GM19455 (cell line): ENCODE data around the gene KCTD1.

Experiments used
- ATAC-seq: cut with Tn5 transposase; IDR thresholded peaks from one replicate; pipeline ENCODE4 v1.9.1; 2021; ENCODE audit not compliant: unreplicated experiment

KCTD1 gene

DNA sequence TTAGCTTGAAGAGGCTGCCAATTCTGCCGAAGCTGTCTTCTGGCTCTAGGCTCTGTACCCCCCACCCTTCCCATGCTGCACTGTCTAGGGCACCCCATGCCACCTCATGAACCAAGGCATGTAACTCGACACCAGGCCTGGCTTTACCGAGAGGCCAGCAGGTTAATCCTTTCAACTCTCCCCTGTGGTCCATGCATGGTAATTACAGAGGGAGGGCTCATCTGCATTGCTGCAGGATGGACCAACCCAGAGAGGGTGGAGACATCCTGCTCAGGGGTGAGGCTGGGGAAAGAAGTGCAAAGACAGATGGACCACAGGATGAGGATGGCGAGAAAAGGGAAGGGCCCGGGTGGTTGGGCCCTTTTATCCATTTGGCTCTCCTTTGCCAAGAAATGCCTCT lies 65.8 kb downstream of the KCTD1 start:
- no peak for ATAC-seq

DNA sequence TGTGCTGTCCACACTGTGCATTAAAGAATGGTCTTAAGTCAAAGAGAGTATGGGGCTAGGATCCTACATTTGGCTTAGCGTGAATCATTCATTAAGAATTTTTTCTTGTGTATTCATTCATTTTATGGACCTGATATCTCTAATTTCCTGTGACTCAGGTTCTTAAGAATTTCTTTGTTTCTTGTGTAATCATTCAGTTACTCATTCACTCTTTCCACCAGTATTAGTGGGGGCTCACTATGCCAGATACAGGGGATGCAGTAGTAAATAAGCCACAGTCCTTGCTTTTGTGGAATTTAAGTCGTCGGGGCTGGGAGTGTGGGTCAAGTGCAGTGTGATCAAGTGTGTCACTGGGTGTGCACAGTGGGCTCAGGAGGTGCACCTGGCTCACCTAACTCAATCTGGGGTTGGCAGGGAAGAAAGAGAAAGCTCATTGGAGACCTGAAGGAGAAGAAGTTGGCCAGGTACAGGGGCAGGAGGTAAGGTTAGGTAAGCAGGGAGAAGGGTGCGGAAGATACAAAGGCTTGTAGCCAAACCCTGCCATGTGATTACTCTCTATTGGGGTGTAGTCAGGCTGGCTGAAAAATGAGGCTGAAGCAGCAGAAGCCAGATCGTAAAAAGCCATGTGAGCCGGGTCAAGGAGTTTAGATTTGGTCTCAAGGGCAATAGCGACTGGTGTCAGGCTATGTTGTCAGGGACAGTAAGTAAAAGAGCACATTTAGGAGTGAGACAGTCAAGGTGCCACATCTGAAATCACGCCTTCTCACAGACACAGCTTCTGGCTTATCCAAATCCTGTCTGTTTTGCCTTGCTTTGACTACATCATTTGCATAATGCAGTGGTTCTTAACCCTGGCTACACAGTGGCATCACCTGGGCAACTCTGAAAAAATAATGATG lies 67.2 kb downstream of the KCTD1 start:
- no peak for ATAC-seq

- ATAC-seq = no peak
Observed at GRCh38 chr18:26479681-26480079, 68.7 kb downstream of the KCTD1 start.

- no peak for ATAC-seq
Observed at GRCh38 chr18:26479065-26479680, 69.2 kb downstream of the KCTD1 start.

DNA sequence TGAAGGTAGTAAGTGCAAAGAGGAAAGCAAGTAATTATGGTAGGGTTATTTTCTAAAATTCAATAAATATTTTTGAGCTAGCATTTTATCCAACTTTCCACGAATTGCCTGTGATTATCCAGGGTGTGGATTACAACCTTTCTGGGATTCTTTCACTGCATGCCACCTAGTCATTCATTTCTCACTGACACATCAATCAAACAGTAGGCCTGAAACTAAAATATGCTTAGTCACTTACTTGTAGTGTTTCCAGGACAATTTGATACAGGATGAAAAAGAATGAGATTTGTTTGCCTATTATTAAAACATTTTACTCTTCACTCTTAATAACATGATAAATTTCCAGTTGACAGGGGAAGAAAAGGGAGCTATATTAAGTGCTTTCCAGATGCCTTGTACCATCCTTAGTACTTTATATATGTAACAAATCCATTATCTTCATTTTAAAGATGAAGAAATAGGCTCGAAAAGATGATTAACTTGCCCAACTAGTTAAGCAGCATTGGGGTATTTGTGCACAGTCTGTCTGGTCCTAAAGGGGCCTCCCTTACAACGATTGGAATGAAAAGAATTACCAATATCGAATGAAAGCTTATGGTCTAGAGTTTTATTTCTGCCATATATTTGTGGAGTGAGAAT lies 70.4 kb downstream of the KCTD1 start:
- no peak for ATAC-seq

DNA sequence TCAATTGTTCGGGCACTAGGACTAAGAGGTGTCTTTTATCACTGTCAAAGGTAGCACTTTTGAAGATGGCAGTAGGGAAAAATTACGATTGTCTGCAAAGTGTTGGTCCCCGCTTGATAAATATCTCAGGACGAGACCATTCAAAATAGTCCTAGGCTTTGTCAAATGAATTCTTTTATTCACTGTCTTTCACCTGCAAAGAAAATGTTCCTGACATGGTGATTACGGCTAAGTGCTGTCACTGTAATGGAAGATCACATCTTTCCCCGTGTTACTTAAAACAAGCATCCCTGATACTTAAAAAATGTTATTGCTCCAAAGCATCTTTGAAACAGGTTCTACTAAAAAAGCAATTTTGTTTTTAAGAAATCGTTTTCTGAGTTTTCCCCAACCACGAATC lies 71.7 kb downstream of the KCTD1 start:
- no peak for ATAC-seq

GRCh38 chr18:26474542-26474941 lies 73.8 kb downstream of the KCTD1 start:
- ATAC-seq = no peak

DNA sequence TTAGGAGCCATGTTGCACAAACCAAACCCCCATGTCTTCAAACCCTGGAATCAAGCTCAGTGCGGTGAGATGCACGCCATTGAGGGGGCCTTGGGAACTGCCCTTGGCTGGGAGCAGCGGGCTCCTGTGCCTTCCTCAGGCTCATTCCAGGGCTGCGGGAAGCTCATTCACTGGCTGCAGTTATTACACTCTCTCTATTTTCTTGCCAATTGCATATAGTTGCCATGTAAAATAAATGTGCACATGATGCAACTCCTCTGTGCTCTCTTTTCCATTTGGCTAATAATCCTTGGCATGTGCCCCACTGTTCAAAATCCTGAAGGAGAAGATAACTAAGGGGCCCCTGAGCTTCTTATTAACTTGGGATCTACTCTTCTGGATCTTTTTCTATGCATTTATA lies 74.7 kb downstream of the KCTD1 start:
- no peak for ATAC-seq

DNA sequence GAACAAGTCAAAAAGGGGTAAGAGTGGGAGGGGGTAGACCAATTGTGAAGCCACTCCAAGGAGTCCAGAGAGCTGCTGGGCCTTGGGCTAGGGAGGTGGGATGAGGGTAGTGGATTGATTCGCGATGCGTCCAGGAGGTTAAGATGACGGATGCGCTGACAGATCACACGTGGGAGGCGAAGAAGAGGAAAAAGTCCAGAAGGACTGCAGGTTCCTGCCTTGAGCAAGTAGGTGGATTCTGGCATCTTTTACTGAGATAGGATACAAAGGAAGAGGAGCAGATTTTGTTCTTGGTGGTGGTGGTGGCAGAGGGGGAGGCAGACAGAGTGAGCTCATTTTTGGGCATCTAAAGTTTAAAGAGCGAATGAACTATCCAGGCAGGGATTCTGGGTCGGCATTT lies 76.5 kb downstream of the KCTD1 start:
- ATAC-seq = no peak

GRCh38 chr18:26471027-26471426 lies 77.3 kb downstream of the KCTD1 start:
- no peak for ATAC-seq

- ATAC-seq = peak; percentile 68
Observed at GRCh38 chr18:26470011-26470637, 78.2 kb downstream of the KCTD1 start.

GRCh38 chr18:26468931-26469340 lies 79.4 kb downstream of the KCTD1 start:
- peak; percentile 70 for ATAC-seq

- ATAC-seq = no peak
Observed at GRCh38 chr18:26466026-26466425, 82.3 kb downstream of the KCTD1 start.

DNA sequence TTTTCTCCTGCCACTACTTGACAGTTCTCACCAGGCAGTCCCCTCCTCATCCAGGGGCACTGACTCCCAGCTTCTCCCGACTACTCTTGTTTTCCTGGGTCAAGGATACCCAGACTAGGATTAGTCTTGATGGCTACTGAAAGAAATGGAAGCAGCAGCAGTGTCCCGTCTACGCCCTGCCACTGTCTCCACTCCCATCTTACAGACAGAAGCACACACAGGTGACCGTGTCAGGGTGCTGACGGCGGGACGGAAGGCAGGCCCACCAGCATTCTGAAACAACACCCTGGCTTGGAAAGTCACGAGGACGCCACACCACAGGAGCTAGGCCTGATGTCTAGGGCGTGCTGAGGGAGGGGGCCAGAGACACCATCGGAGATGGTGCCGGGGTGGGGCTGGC lies 82.9 kb downstream of the KCTD1 start:
- no peak for ATAC-seq

DNA sequence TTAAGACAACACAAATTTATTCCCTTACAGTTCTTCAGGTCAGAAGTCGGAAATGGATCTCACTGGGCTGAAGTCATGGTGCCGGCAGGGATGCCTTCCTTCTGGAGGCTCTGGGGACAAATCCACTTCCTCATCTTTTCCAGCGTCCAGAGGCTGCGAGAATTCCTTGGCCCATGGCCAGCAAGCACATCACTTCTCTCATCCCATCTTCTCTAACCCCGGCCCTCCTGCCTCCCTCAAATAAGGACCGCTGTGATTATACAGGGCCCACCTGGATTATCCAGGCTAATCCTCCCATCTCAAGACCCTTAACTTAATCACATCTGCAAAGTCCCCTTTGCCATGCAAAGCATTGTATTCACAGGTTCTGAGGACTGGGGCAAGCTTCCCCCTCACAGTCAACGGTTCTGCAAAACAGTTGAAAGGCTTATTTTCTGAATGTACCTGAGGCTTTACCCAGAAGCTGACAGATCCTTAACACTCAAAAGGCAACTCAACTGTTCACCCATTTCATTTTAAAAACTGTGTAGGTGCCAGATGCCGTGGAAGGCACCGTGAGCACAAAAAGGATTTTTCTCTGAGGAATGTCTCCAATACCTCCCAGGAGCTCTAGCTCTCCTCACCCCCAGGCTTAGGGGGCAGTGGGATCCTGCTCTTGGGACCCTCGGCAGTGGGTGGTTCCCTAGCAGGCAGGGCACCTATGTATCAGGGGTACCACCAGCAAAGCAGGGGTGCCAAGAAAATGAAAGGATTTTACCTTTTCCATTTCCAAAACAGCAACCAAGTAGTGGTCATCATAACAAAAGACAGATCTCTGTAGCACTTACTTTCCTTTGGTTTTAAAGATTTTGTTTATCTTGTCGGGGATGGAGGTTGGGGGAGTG lies 84.0 kb downstream of the KCTD1 start:
- ATAC-seq = no peak

- no peak for ATAC-seq
Observed at GRCh38 chr18:26462355-26462754, 86.0 kb downstream of the KCTD1 start.

- ATAC-seq = no peak
Observed at GRCh38 chr18:26461405-26461804, 86.9 kb downstream of the KCTD1 start.

GRCh38 chr18:26460449-26461091 lies 87.8 kb downstream of the KCTD1 start:
- peak; percentile 79 for ATAC-seq

DNA sequence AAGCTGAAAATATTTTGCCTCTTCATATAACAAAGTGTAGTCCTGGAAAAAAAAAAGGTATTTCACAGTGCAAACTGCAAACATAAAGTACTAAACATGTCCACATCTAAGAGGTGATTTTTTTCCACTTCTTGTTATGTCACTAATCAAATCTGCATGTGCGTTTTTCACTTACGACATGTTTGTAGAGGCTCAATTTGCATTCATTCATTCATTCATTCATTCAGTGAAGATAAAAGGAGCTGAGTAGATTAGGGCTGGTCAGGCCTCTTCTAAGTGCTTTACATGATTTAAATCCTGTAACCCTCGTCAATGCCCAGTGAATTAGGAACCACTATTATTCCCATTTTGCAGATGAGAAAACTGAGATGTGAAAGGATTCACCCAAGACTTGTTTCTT lies 88.5 kb downstream of the KCTD1 start:
- no peak for ATAC-seq

- ATAC-seq = no peak
Observed at GRCh38 chr18:26459340-26459739, 89.0 kb downstream of the KCTD1 start.
